Spinal cord (tissue), 10 donors: Measurements from ENCODE around the gene KCNQ1. TPM values are rescaled to one million over a fixed set of nuclear protein-coding genes. Genes with fewer than 3 reads are reported as not detected.
A peak's percentile ranks its signal among the peaks of the same experiment; 100 is the strongest.

Source experiments
- DNase-seq, 6 donors: peaks; one replicate each; pipeline versions ENCODE4 v3.0.0 to v3.0.0-alpha.2; 2013 to 2015; ENCODE audit warnings: low spot score in 6 of 6, low read depth in 4 of 6
- H3K27ac ChIP-seq: one replicate; pipeline ENCODE4 v1.5.1; 2013; ENCODE audit warnings: low read depth, low read length, control low read depth
- H3K27me3 ChIP-seq: one replicate; pipeline ENCODE4 v1.6.1; 2013; ENCODE audit warnings: low read length; ENCODE audit not compliant: control insufficient read depth, insufficient read depth
- H3K36me3 ChIP-seq: one replicate; pipeline ENCODE4 v1.6.1; 2013; ENCODE audit warnings: low read length; ENCODE audit not compliant: control insufficient read depth, insufficient read depth
- H3K4me1 ChIP-seq: one replicate; pipeline ENCODE4 v1.6.1; 2013; ENCODE audit warnings: low read length; ENCODE audit not compliant: control insufficient read depth, insufficient read depth
- H3K4me3 ChIP-seq: one replicate; pipeline ENCODE4 v1.5.1; 2013; ENCODE audit warnings: low read depth, low read length, control low read depth
- H3K9me3 ChIP-seq: one replicate; pipeline ENCODE4 v1.6.1; 2013; ENCODE audit warnings: low read length; ENCODE audit not compliant: control insufficient read depth, insufficient read depth
- WGBS: methylation state at CpG from one replicate; pipeline ENCODE4 v1.1.5; 2013; ENCODE audit warnings: missing lambda C conversion rate; ENCODE audit not compliant: insufficient coverage; 5-methylcytosine and 5-hydroxymethylcytosine counted together
- polyA plus RNA-seq, 2 donors: library from polyadenylated mRNA; unstranded; fragments of 120-200 nt; gene quantifications; one replicate each; pipeline ENCODE4 v1.2.1, GENCODE V29; 2013; ENCODE audit not compliant: insufficient read length in 2 of 2
- total RNA-seq, 2 donors: library from RNA; depleted of rRNA in 1 of 2; stranded (reverse); fragments of 120-200 nt in 1 of 2; fragments of >200 nt in 1 of 2; gene quantifications; one replicate each; pipeline versions ENCODE4 v1.2.3 to v1.2.4, GENCODE V29; 2013 to 2014
- donor health status: healthy.

Gene KCNQ1
- total and polyA plus RNA-seq, 4 donors = 0.83 to 3.1 (median 2.1) TPM

- Histone ChIP-seq H3K4me1 (peaks cover 67% of the 10 kb centered on the region), H3K4me3 (no peak overlapping the region), H3K27me3 (no peaks in the 10 kb centered on the region), H3K36me3 (no peaks in the 10 kb centered on the region), H3K27ac (no peak overlapping the region), H3K9me3 (no peaks in the 10 kb centered on the region)
- peak in 2 of 6 donors; percentile 94 to 95 for DNase-seq
- 31% methylated on average over 19 of the region's 25 CpGs for WGBS
Observed at GRCh38 chr11:2888266-2888968, 443.6 kb downstream of the KCNQ1 start.

GRCh38 chr11:2889362-2890273, 444.8 kb downstream of the KCNQ1 start:
- Histone ChIP-seq H3K27ac (no peak overlapping the region), H3K36me3 (no peaks in the 10 kb centered on the region), H3K9me3 (no peaks in the 10 kb centered on the region), H3K4me1 (peaks cover 62% of the 10 kb centered on the region), H3K27me3 (no peaks in the 10 kb centered on the region), H3K4me3 (no peak overlapping the region)
- no peak for DNase-seq
- 84% methylated on average over 11 of the region's 16 CpGs for WGBS

- WGBS = 49% methylated on average over 28 of the region's 28 CpGs
- no peaks in the 10 kb centered on the region for H3K27me3 ChIP-seq
- peaks cover 56% of the 10 kb centered on the region for H3K4me1 ChIP-seq
- no peaks in the 10 kb centered on the region for H3K9me3 ChIP-seq
- no peak overlapping the region for H3K27ac ChIP-seq
- no peaks in the 10 kb centered on the region for H3K36me3 ChIP-seq
- DNase-seq = no peak
- no peak overlapping the region for H3K4me3 ChIP-seq
Observed at GRCh38 chr11:2890466-2891294, 445.9 kb downstream of the KCNQ1 start.

- Histone ChIP-seq H3K4me3 (peak overlapping the region; percentile 57), H3K36me3 (no peaks in the 10 kb centered on the region), H3K27ac (no peak overlapping the region), H3K27me3 (no peaks in the 10 kb centered on the region), H3K4me1 (peaks cover 52% of the 10 kb centered on the region), H3K9me3 (no peaks in the 10 kb centered on the region)
- no peak for DNase-seq
- 47% methylated on average over 16 of the region's 17 CpGs for WGBS
Observed at GRCh38 chr11:2891326-2892214, 446.8 kb downstream of the KCNQ1 start.

- peak in 2 of 6 donors; percentile 87 to 93 for DNase-seq
- H3K9me3 ChIP-seq = no peaks in the 10 kb centered on the region
- H3K36me3 ChIP-seq = no peaks in the 10 kb centered on the region
- H3K4me1 ChIP-seq = peaks cover 44% of the 10 kb centered on the region
- H3K27me3 ChIP-seq = no peaks in the 10 kb centered on the region
- WGBS = 3% methylated on average over 21 of the region's 34 CpGs
- peak overlapping the region; percentile 57 for H3K27ac ChIP-seq
- H3K4me3 ChIP-seq = peak overlapping the region; percentile 57
Observed at GRCh38 chr11:2892215-2892966, 447.6 kb downstream of the KCNQ1 start.

GRCh38 chr11:2892967-2893528, 448.2 kb downstream of the KCNQ1 start:
- H3K27ac ChIP-seq = peak overlapping the region; percentile 57
- H3K36me3 ChIP-seq = no peaks in the 10 kb centered on the region
- no peaks in the 10 kb centered on the region for H3K27me3 ChIP-seq
- no peaks in the 10 kb centered on the region for H3K9me3 ChIP-seq
- peak overlapping the region; percentile 57 for H3K4me3 ChIP-seq
- H3K4me1 ChIP-seq = peaks cover 38% of the 10 kb centered on the region
- 38% methylated on average over 3 of the region's 4 CpGs for WGBS
- DNase-seq = no peak

GRCh38 chr11:2893935-2894334, 449.1 kb downstream of the KCNQ1 start:
- no peak overlapping the region for H3K4me3 ChIP-seq
- H3K27me3 ChIP-seq = no peaks in the 10 kb centered on the region
- H3K27ac ChIP-seq = no peak overlapping the region
- WGBS = 87% methylated on average over 4 of the region's 4 CpGs
- H3K36me3 ChIP-seq = no peaks in the 10 kb centered on the region
- H3K9me3 ChIP-seq = no peaks in the 10 kb centered on the region
- peaks cover 37% of the 10 kb centered on the region for H3K4me1 ChIP-seq
- no peak for DNase-seq

- Histone ChIP-seq H3K9me3 (no peaks in the 10 kb centered on the region), H3K4me3 (no peak overlapping the region), H3K36me3 (no peaks in the 10 kb centered on the region), H3K4me1 (peaks cover 27% of the 10 kb centered on the region), H3K27ac (no peak overlapping the region), H3K27me3 (no peaks in the 10 kb centered on the region)
- no peak for DNase-seq
- 74% methylated on average over 8 of the region's 9 CpGs for WGBS
Observed at GRCh38 chr11:2896047-2896446, 451.2 kb downstream of the KCNQ1 start.
